IMR-90 (cell line): ENCODE data around the gene GRIN2D. TPM values are rescaled to one million over a fixed set of nuclear protein-coding genes. Genes with fewer than 3 reads are reported as not detected.
A peak's percentile ranks its signal among the peaks of the same experiment; 100 is the strongest.

Source experiments
- ATAC-seq: fragments of 200-7000 bp; cut with Tn5 transposase; 2 replicates; pipeline ENCODE4 v1.9.1; 2020; ENCODE audit warnings: low read depth, mild to moderate bottlenecking, moderate library complexity
- BruUV-seq: library from RNA; stranded (reverse); fragments of 400-500 nt; replicated peaks from 2 replicates; lab custom pipeline; 2021; lab: Mats Ljungman, UMichigan
- CTCF ChIA-PET: fragments of 300-600 bp; formaldehyde crosslinking; extraction: SDS; loops from one replicate; lab custom pipeline; 2021; ENCODE audit warnings: antibody characterized with exemption; lab: Yijun Ruan, JAX
- POLR2A ChIA-PET: fragments of 300-600 bp; sonication (Branson Sonifier 250); formaldehyde crosslinking; loops from one replicate; lab custom pipeline; 2022; ENCODE audit warnings: antibody characterized with exemption; ENCODE audit not compliant: unreplicated experiment; lab: Charles Lee
- DNase-seq: peaks from one replicate; pipeline ENCODE4 v3.0.0; 2013
- H2AFZ ChIP-seq: replicated peaks from 2 replicates; pipeline ENCODE3; 2013; ENCODE audit warnings: low read length, mild to moderate bottlenecking; ENCODE audit not compliant: poor library complexity
- H2AK5ac ChIP-seq: 2 replicates; pipeline ENCODE4 v1.6.1; 2013; ENCODE audit warnings: low read depth, low read length, inconsistent platforms
- H2AK9ac ChIP-seq: replicated peaks from 2 replicates; pipeline ENCODE3; 2013; ENCODE audit warnings: mild to moderate bottlenecking, low read depth, low read length, moderate library complexity; ENCODE audit not compliant: poor library complexity
- H2BK120ac ChIP-seq: 2 replicates; pipeline ENCODE4 v1.6.1; 2013; ENCODE audit warnings: low read depth, low read length, inconsistent platforms
- H2BK15ac ChIP-seq: 3 replicates; pipeline ENCODE4 v1.6.1; 2013; ENCODE audit warnings: low read depth, low read length, inconsistent platforms
- H2BK20ac ChIP-seq: 2 replicates; pipeline ENCODE4 v1.6.1; 2013; ENCODE audit warnings: low read depth, mild to moderate bottlenecking, inconsistent platforms, low read length, moderate library complexity
- H2BK5ac ChIP-seq: 2 replicates; pipeline ENCODE4 v1.6.1; 2013; ENCODE audit warnings: mild to moderate bottlenecking, low read depth, low read length, inconsistent platforms; ENCODE audit not compliant: poor library complexity, severe bottlenecking
- H3K14ac ChIP-seq: replicated peaks from 2 replicates; pipeline ENCODE4 v1.6.1; 2013; ENCODE audit warnings: low read depth, low read length, inconsistent platforms
- H3K18ac ChIP-seq: 2 replicates; pipeline ENCODE4 v1.6.1; 2013; ENCODE audit warnings: low read depth, low read length, control low read depth
- H3K23ac ChIP-seq: 2 replicates; pipeline ENCODE4 v1.6.1; 2013; ENCODE audit warnings: low read depth, low read length, inconsistent platforms
- H3K27ac ChIP-seq: 2 replicates; pipeline ENCODE4 v1.5.1; 2013; ENCODE audit warnings: mild to moderate bottlenecking, control low read depth, low read length; ENCODE audit not compliant: insufficient read depth
- H3K27me3 ChIP-seq: 2 replicates; pipeline ENCODE4 v1.6.1; 2013; ENCODE audit warnings: low read length; ENCODE audit not compliant: control insufficient read depth, insufficient read depth
- H3K36me3 ChIP-seq: 2 replicates; pipeline ENCODE4 v1.6.1; 2013; ENCODE audit warnings: low read length, mixed read lengths; ENCODE audit not compliant: control insufficient read depth, insufficient read depth
- H3K4ac ChIP-seq: 2 replicates; pipeline ENCODE4 v1.6.1; 2013; ENCODE audit warnings: low read depth, low read length, inconsistent platforms
- H3K4me1 ChIP-seq: 2 replicates; pipeline ENCODE4 v1.6.1; 2013; ENCODE audit warnings: low read length, mixed read lengths; ENCODE audit not compliant: control insufficient read depth, insufficient read depth
- H3K4me2 ChIP-seq: 2 replicates; pipeline ENCODE4 v1.6.1; 2013; ENCODE audit warnings: low read depth, mild to moderate bottlenecking, control low read depth, low read length, moderate library complexity
- H3K4me3 ChIP-seq: 2 replicates; pipeline ENCODE4 v1.5.1; 2013; ENCODE audit warnings: low read depth, mild to moderate bottlenecking, control low read depth, low read length, moderate library complexity; ENCODE audit not compliant: insufficient read depth
- H3K56ac ChIP-seq: 2 replicates; pipeline ENCODE4 v1.6.1; 2013; ENCODE audit warnings: low read length, inconsistent platforms; ENCODE audit not compliant: insufficient read depth; ENCODE audit errors: extremely low read depth
- H3K79me1 ChIP-seq, 2 experiments: 2 replicates each; pipeline ENCODE4 v1.6.1; 2013; ENCODE audit warnings: low read length in 2 of 2, inconsistent platforms in 1 of 2, low read depth in 1 of 2
- H3K9ac ChIP-seq: 2 replicates; pipeline ENCODE4 v1.6.1; 2013; ENCODE audit warnings: low read depth, low read length, control low read depth
- H3K9me1 ChIP-seq: 2 replicates; pipeline ENCODE4 v1.6.1; 2013; ENCODE audit warnings: low read length, inconsistent platforms; ENCODE audit not compliant: insufficient read depth
- H3K9me3 ChIP-seq: 2 replicates; pipeline ENCODE4 v1.6.1; 2013; ENCODE audit warnings: low read length; ENCODE audit not compliant: control insufficient read depth, insufficient read depth
- H4K20me1 ChIP-seq: 2 replicates; pipeline ENCODE4 v1.6.1; 2013; ENCODE audit warnings: low read length, inconsistent platforms; ENCODE audit not compliant: insufficient read depth
- H4K5ac ChIP-seq: 2 replicates; pipeline ENCODE4 v1.6.1; 2013; ENCODE audit warnings: mild to moderate bottlenecking, low read depth, low read length, control low read depth
- H4K8ac ChIP-seq, 2 experiments: 2 replicates each; pipeline ENCODE4 v1.6.1; 2013; ENCODE audit warnings: low read depth in 2 of 2, low read length in 2 of 2, control low read depth in 1 of 2, inconsistent platforms in 1 of 2
- H4K91ac ChIP-seq: 2 replicates; pipeline ENCODE4 v1.6.1; 2013; ENCODE audit warnings: low read depth, low read length, inconsistent platforms; ENCODE audit not compliant: insufficient read depth
- BHLHE40 ChIP-seq: fragments of 150-350 bp; IDR thresholded peaks from 2 replicates; pipeline ENCODE4 v1.6.1; 2016; ENCODE audit warnings: mild to moderate bottlenecking, low read depth, low read length
- CEBPB ChIP-seq: IDR thresholded peaks from 2 replicates; pipeline ENCODE4 v1.6.1; 2012; ENCODE audit warnings: low read depth, low read length, improper control_type of control experiment
- CHD1 ChIP-seq: IDR thresholded peaks from 2 replicates; pipeline ENCODE4 v1.6.1; 2012; ENCODE audit warnings: low read depth, low read length, improper control_type of control experiment
- CTCF ChIP-seq: conservative IDR thresholded peaks from 2 replicates; pipeline ENCODE4 v1.5.1; 2012; ENCODE audit warnings: mild to moderate bottlenecking, low read depth, low read length, improper control_type of control experiment
- ELK1 ChIP-seq: fragments of 150-350 bp; IDR thresholded peaks from 2 replicates; pipeline ENCODE4 v1.6.1; 2016; ENCODE audit warnings: low read depth, mild to moderate bottlenecking, low read length, moderate library complexity, borderline replicate concordance
- MAFK ChIP-seq: IDR thresholded peaks from 2 replicates; pipeline ENCODE4 v1.6.1; 2012; ENCODE audit warnings: low read depth, low read length, improper control_type of control experiment
- MAZ ChIP-seq: IDR thresholded peaks from 2 replicates; pipeline ENCODE4 v1.6.1; 2012; ENCODE audit warnings: low read depth, mild to moderate bottlenecking, low read length, improper control_type of control experiment, moderate library complexity, borderline replicate concordance
- MXI1 ChIP-seq: IDR thresholded peaks from 2 replicates; pipeline ENCODE4 v1.6.1; 2012; ENCODE audit warnings: low read depth, mild to moderate bottlenecking, low read length, moderate library complexity, borderline replicate concordance
- NFE2L2 ChIP-seq: fragments of 150-350 bp; IDR thresholded peaks from 2 replicates; pipeline ENCODE4 v1.6.1; 2016; ENCODE audit warnings: low read depth, mild to moderate bottlenecking, low read length
- RCOR1 ChIP-seq: IDR thresholded peaks from 2 replicates; pipeline ENCODE4 v1.6.1; 2012; ENCODE audit warnings: mild to moderate bottlenecking, low read length, improper control_type of control experiment; ENCODE audit not compliant: insufficient replicate concordance
- RFX5 ChIP-seq: IDR thresholded peaks from 2 replicates; pipeline ENCODE4 v1.8.0; 2012; ENCODE audit warnings: low read depth, mild to moderate bottlenecking, low read length, moderate library complexity
- USF2 ChIP-seq: fragments of 150-350 bp; IDR thresholded peaks from 2 replicates; pipeline ENCODE4 v1.6.1; 2017; ENCODE audit warnings: mild to moderate bottlenecking, antibody characterized with exemption, low read length, low read depth
- WGBS, 2 experiments: methylation state at CpG; one replicate each; pipeline versions ENCODE4 v1.1.5 to v1.1.7; 2013; ENCODE audit warnings: missing lambda C conversion rate in 2 of 2; ENCODE audit not compliant: insufficient read length in 1 of 2; ENCODE audit errors: extremely low coverage in 2 of 2; 5-methylcytosine and 5-hydroxymethylcytosine counted together
- dilution Hi-C: fragments of 300-500 bp; cut with HindIII; formaldehyde crosslinking; loops from one replicate; pipeline ENCODE4 v1.14.3; 2018; ENCODE audit warnings: low sequenced_read_pairs; ENCODE audit not compliant: unreplicated experiment
- in situ Hi-C: fragments of 300-500 bp; cut with MboI; formaldehyde crosslinking; loops from 3 replicates; pipeline ENCODE4 v1.14.3; 2019; ENCODE audit warnings: low sequenced_read_pairs, inconsistent platforms, mixed read lengths
- intact Hi-C: fragments of 100-400 bp; cut with micrococcal nuclease; formaldehyde crosslinking; loops from 2 replicates; pipeline ENCODE4 v1.10.0; 2022
- polyA plus RNA-seq, 3 experiments: library from polyadenylated mRNA; depleted of rRNA; stranded (reverse); fragments of >200 nt; gene quantifications; 2 replicates each; pipeline ENCODE4 v1.2.3, GENCODE V29; 2012; ENCODE audit warnings: low replicate concordance in 1 of 3
- total RNA-seq: library from RNA; depleted of rRNA; stranded (reverse); fragments of >200 nt; gene quantifications from 2 replicates; pipeline ENCODE4 v1.2.3, GENCODE V29; 2012

The GRIN2D gene
- total and polyA plus RNA-seq, 2 of the 4 experiments (the other 2 are of a cell fraction), result under 0.01 to 0.24 TPM

GRCh38 chr19:48344892-48345291, 48.6 kb upstream of the GRIN2D start:
- no peaks in the 10 kb centered on the region for H3K9me3 ChIP-seq
- no peak overlapping the region for H3K4ac ChIP-seq
- intact Hi-C loops (no loop called here), dilution Hi-C loops (no loop called here), in situ Hi-C loops (no loop called here)
- no peak overlapping the region for H2BK15ac ChIP-seq
- H3K14ac ChIP-seq, result no peak overlapping the region
- no peak overlapping the region for H2BK120ac ChIP-seq
- no TSS peak for BruUV-seq
- H2AFZ ChIP-seq, result peak overlapping the region; percentile 32
- ChIA-PET CTCF (no interaction called here), POLR2A (no interaction called here)
- no peak; the same call in 1 of the 2 replicates for ATAC-seq
- no peak for DNase-seq
- H3K4me1 ChIP-seq, result no peaks in the 10 kb centered on the region
- H4K91ac ChIP-seq, result no peak overlapping the region
- H3K27me3 ChIP-seq, result no peaks in the 10 kb centered on the region
- no peak overlapping the region for H2AK9ac ChIP-seq
- H3K9me1 ChIP-seq, result peaks cover 6% of the 10 kb centered on the region; the same call in 1 of the 2 replicates
- no peak overlapping the region for H2AK5ac ChIP-seq
- no peak overlapping the region for H3K9ac ChIP-seq
- WGBS, 2 experiments, result no CpG with 5 or more reads among the region's 6 CpGs
- no peak overlapping the region for H3K27ac ChIP-seq
- H3K79me1 ChIP-seq, result no peaks in the 10 kb centered on the region
- H3K4me3 ChIP-seq, result no peak overlapping the region
- no peak overlapping the region for H3K4me2 ChIP-seq
- no peak overlapping the region for H4K5ac ChIP-seq
- no peaks in the 10 kb centered on the region for H3K36me3 ChIP-seq
- no peak overlapping the region for H3K56ac ChIP-seq
- H4K20me1 ChIP-seq, result no peaks in the 10 kb centered on the region
- no peak overlapping the region for H2BK20ac ChIP-seq
- TF ChIP-seq MAZ (no peak), RCOR1 (no peak), ELK1 (no peak), USF2 (no peak), CEBPB (no peak), CHD1 (no peak), NFE2L2 (no peak), MAFK (no peak), BHLHE40 (no peak), CTCF (no peak), MXI1 (no peak), RFX5 (no peak)
- H4K8ac ChIP-seq, result no peak overlapping the region
- no peak overlapping the region for H3K23ac ChIP-seq
- no peak overlapping the region for H3K18ac ChIP-seq
- H2BK5ac ChIP-seq, result no peak overlapping the region
